HepG2 (cell line): ENCODE data around the gene IKZF4. TPM values are rescaled to one million over a fixed set of nuclear protein-coding genes. Genes with fewer than 3 reads are reported as not detected.

Source experiments
- CBX1 ChIP-seq: IDR thresholded peaks from one replicate; pipeline ENCODE4 v1.6.1; 2016; ENCODE audit warnings: antibody characterized with exemption, low read depth
- CHCHD3 ChIP-seq: sonication (generic); formaldehyde crosslinking; IDR thresholded peaks from 2 replicates; pipeline ENCODE4 v1.8.0; 2022; ENCODE audit warnings: mild to moderate bottlenecking, missing genetic modification reagents, moderate library complexity
- EED ChIP-seq: sonication (generic); formaldehyde crosslinking; IDR thresholded peaks from 2 replicates; pipeline ENCODE4 v1.5.0; 2020; ENCODE audit warnings: mild to moderate bottlenecking, missing genetic modification reagents
- EHMT2 ChIP-seq: fragments of 200-600 bp; sonication (generic); IDR thresholded peaks from 2 replicates; pipeline ENCODE4 v1.7.0; 2017; ENCODE audit warnings: antibody characterized with exemption, low read depth, low read length, borderline replicate concordance
- ERF ChIP-seq: IDR thresholded peaks from 2 replicates; pipeline ENCODE4 v1.6.1; 2018; ENCODE audit warnings: missing biosample characterization, missing genetic modification reagents
- FIP1L1 ChIP-seq: fragments of 200-400 bp; formaldehyde crosslinking; IDR thresholded peaks from 2 replicates; pipeline ENCODE4 v1.6.1; 2018; ENCODE audit warnings: low read depth, mild to moderate bottlenecking, low read length, moderate library complexity, borderline replicate concordance; ENCODE audit not compliant: insufficient read depth
- FOXJ3 ChIP-seq: sonication (generic); formaldehyde crosslinking; IDR thresholded peaks from 2 replicates; pipeline ENCODE4 v1.4.0; 2020; ENCODE audit warnings: missing genetic modification reagents, mild to moderate bottlenecking, borderline replicate concordance
- GATA4 ChIP-seq: sonication (generic); IDR thresholded peaks from 2 replicates; pipeline ENCODE4 v1.6.1; 2016; ENCODE audit warnings: antibody characterized with exemption, low read depth, borderline replicate concordance
- GTF3A ChIP-seq: sonication (generic); formaldehyde crosslinking; conservative IDR thresholded peaks from 2 replicates; pipeline ENCODE4 v1.4.0; 2020; ENCODE audit warnings: mild to moderate bottlenecking, missing genetic modification reagents
- HCFC1 ChIP-seq: fragments of 150-350 bp; IDR thresholded peaks from 2 replicates; pipeline ENCODE4 v1.6.1; 2014; ENCODE audit warnings: low read depth, low read length
- HDAC1 ChIP-seq: sonication (generic); formaldehyde crosslinking; IDR thresholded peaks from 2 replicates; pipeline ENCODE4 v1.5.1; 2020; ENCODE audit warnings: mild to moderate bottlenecking, missing genetic modification reagents
- HDAC6 ChIP-seq: fragments of 200-600 bp; sonication (generic); IDR thresholded peaks from 2 replicates; pipeline ENCODE4 v1.7.0; 2017; ENCODE audit warnings: mild to moderate bottlenecking, antibody characterized with exemption, low read length, low read depth
- IKZF5 ChIP-seq: IDR thresholded peaks from 2 replicates; pipeline ENCODE4 v1.6.1; 2018; ENCODE audit warnings: missing genetic modification reagents, mild to moderate bottlenecking, missing compliant biosample characterization
- NR1H2 ChIP-seq: sonication (generic); formaldehyde crosslinking; IDR thresholded peaks from 2 replicates; pipeline ENCODE4 v1.8.1; 2022; ENCODE audit warnings: low read depth, missing genetic modification reagents, borderline replicate concordance
- POLR2A ChIP-seq, 2 experiments: IDR thresholded peaks; 2 replicates each; pipeline ENCODE4 v1.6.1; 2011; ENCODE audit warnings: low read depth in 2 of 2, low read length in 2 of 2, mild to moderate bottlenecking in 1 of 2, moderate library complexity in 1 of 2; ENCODE audit not compliant: insufficient read depth in 1 of 2
- SAFB2 ChIP-seq: sonication (generic); formaldehyde crosslinking; IDR thresholded peaks from 2 replicates; pipeline ENCODE4 v1.5.1; 2020; ENCODE audit warnings: missing genetic modification reagents, low read depth, mild to moderate bottlenecking, borderline replicate concordance
- SPEN ChIP-seq: sonication (generic); formaldehyde crosslinking; IDR thresholded peaks from 2 replicates; pipeline ENCODE4 v1.5.1; 2020; ENCODE audit warnings: low read depth, mild to moderate bottlenecking, missing genetic modification reagents
- TFDP2 ChIP-seq: sonication (generic); formaldehyde crosslinking; IDR thresholded peaks from 2 replicates; pipeline ENCODE4 v1.4.0; 2020; ENCODE audit warnings: missing genetic modification reagents
- WIZ ChIP-seq: sonication (generic); formaldehyde crosslinking; IDR thresholded peaks from 2 replicates; pipeline ENCODE4 v1.5.1; 2020; ENCODE audit warnings: mild to moderate bottlenecking, missing genetic modification reagents
- ZNF10 ChIP-seq: sonication (generic); formaldehyde crosslinking; IDR thresholded peaks from 2 replicates; pipeline ENCODE4 v1.4.0; 2020; ENCODE audit warnings: mild to moderate bottlenecking, low read depth, missing genetic modification reagents, borderline replicate concordance
- ZNF136 ChIP-seq: sonication (generic); formaldehyde crosslinking; IDR thresholded peaks from 2 replicates; pipeline ENCODE4 v1.8.1; 2022; ENCODE audit warnings: low read depth, mild to moderate bottlenecking, moderate library complexity, missing genetic modification reagents
- ZNF253 ChIP-seq: sonication (generic); formaldehyde crosslinking; IDR thresholded peaks from 2 replicates; pipeline ENCODE4 v1.8.0; 2022; ENCODE audit warnings: mild to moderate bottlenecking, missing genetic modification reagents, borderline replicate concordance
- ZNF557 ChIP-seq: sonication (generic); formaldehyde crosslinking; IDR thresholded peaks from 2 replicates; pipeline ENCODE4 v1.4.0; 2020; ENCODE audit warnings: missing genetic modification reagents
- ZNF704 ChIP-seq: sonication (generic); formaldehyde crosslinking; IDR thresholded peaks from 2 replicates; pipeline ENCODE4 v1.8.1; 2023; ENCODE audit warnings: mild to moderate bottlenecking, inconsistent platforms, moderate library complexity, missing genetic modification reagents, borderline replicate concordance
- polyA plus RNA-seq, 8 experiments: library from polyadenylated mRNA; depleted of rRNA in 3 of 8; stranded (reverse) in 7 of 8; unstranded in 1 of 8; fragments of >200 nt; fragmentation: Illumina TruSeq in 4 of 8; extraction: Trizol in 4 of 8; gene quantifications; 2 replicates each; pipeline versions ENCODE4 v1.2.1 to v1.2.3, GENCODE V29; 2011 to 2016; ENCODE audit warnings: low read depth in 4 of 8, missing spikeins in 1 of 8, mixed read lengths in 1 of 8; ENCODE audit not compliant: insufficient read depth in 1 of 8
- total RNA-seq, 5 experiments: library from RNA; depleted of rRNA; stranded (reverse); fragments of >200 nt; fragmentation: Illumina TruSeq; extraction: Trizol; gene quantifications; 2 replicates each; pipeline ENCODE4 v1.2.3, GENCODE V29; 2016; ENCODE audit warnings: low read depth in 1 of 5
- TF ChIP-seq, protein P1 (sequence below): sonication (generic); formaldehyde crosslinking; IDR thresholded peaks from 2 replicates; pipeline ENCODE4 v1.9.0; 2021; ENCODE audit warnings: missing genetic modification reagents, borderline replicate concordance

Gene IKZF4
- total and polyA plus RNA-seq, 2 of the 13 experiments (the other 11 are each of a cell fraction or from before 2014, with no cell fraction given), result 0.58 to 2.2 TPM

GRCh38 chr12:56081393-56082347 is 60.8 kb downstream of the IKZF4 start (continued):
- TF ChIP-seq FIP1L1, result no peak
- TF ChIP-seq CBX1, result no peak
- peak; percentile 13; the same call in 1 of the 2 replicates for TF ChIP-seq EED (CRISPR knock-in tag)
- no peak; the same call in 1 of the 2 replicates for TF ChIP-seq WIZ
- no peak for TF ChIP-seq CHCHD3
- TF ChIP-seq ZNF136 (CRISPR knock-in tag), result peak; percentile 89; the same call in 1 of the 2 replicates
- peak; percentile 38; the same call in 1 of the 2 replicates for TF ChIP-seq SAFB2 (CRISPR knock-in tag)
- no peak for TF ChIP-seq ZNF10 (CRISPR knock-in tag)
- peak; percentile 70 for TF ChIP-seq TFDP2 (CRISPR knock-in tag)
- no peak; the same call in 1 of the 2 replicates for TF ChIP-seq EHMT2
- TF ChIP-seq, protein P1, sequence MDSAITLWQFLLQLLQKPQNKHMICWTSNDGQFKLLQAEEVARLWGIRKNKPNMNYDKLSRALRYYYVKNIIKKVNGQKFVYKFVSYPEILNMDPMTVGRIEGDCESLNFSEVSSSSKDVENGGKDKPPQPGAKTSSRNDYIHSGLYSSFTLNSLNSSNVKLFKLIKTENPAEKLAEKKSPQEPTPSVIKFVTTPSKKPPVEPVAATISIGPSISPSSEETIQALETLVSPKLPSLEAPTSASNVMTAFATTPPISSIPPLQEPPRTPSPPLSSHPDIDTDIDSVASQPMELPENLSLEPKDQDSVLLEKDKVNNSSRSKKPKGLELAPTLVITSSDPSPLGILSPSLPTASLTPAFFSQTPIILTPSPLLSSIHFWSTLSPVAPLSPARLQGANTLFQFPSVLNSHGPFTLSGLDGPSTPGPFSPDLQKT, result no peak
- TF ChIP-seq FOXJ3 (CRISPR knock-in tag), result peak; percentile 89
- no peak for TF ChIP-seq ZNF253 (CRISPR knock-in tag)
- TF ChIP-seq GATA4, result peak; percentile 86; the same call in 1 of the 2 replicates
- TF ChIP-seq ZNF557 (CRISPR knock-in tag), result peak; percentile 89
- TF ChIP-seq HCFC1, result 0 out of 2 replicates have a peak, but pooled peaks have one; percentile 18
- TF ChIP-seq NR1H2 (CRISPR knock-in tag), result 0 out of 2 replicates have a peak, but pooled peaks have one; percentile 43
- peak; percentile 79 to 80 for TF ChIP-seq POLR2A (IDR thresholded peaks at IDR 0.05; ENCODE audit: insufficient read depth in 1 of 2, low read depth in 2 of 2, low read length in 2 of 2)
- peak; percentile 92 for TF ChIP-seq HDAC1 (CRISPR knock-in tag)
- peak; percentile 94 for TF ChIP-seq GTF3A (CRISPR knock-in tag)
- peak; percentile 97 for TF ChIP-seq ERF (CRISPR knock-in tag)
- TF ChIP-seq ZNF704 (CRISPR knock-in tag), result 0 out of 2 replicates have a peak, but pooled peaks have one; percentile 26
- peak; percentile 99 for TF ChIP-seq IKZF5 (CRISPR knock-in tag)
- no peak for TF ChIP-seq HDAC6
- peak; percentile 95 for TF ChIP-seq SPEN
